MM.1S (cell line): Measurements from ENCODE around the gene NMRK2.

ENCODE experiments used
- DNase-seq: peaks from one replicate; pipeline ENCODE4 v3.0.0-alpha.2; 2015
- H2AFZ ChIP-seq: fragments of 300-600 bp; sonication (generic); 2 replicates; pipeline ENCODE4 v1.6.0; 2016; ENCODE audit warnings: antibody characterized with exemption, low read length
- H3F3A ChIP-seq: fragments of 300-600 bp; sonication (generic); 2 replicates; pipeline ENCODE4 v1.6.1; 2016; ENCODE audit warnings: mild to moderate bottlenecking, antibody characterized with exemption, low read length, moderate library complexity, mixed read lengths; ENCODE audit not compliant: insufficient read depth
- H3K27ac ChIP-seq: fragments of 300-600 bp; sonication (generic); 2 replicates; pipeline ENCODE4 v1.5.1; 2016; ENCODE audit warnings: mild to moderate bottlenecking, low read length
- H3K27me3 ChIP-seq: fragments of 300-600 bp; sonication (generic); replicated peaks from 2 replicates; pipeline ENCODE4 v1.6.0; 2016; ENCODE audit warnings: low read length; ENCODE audit not compliant: insufficient read depth
- H3K36me3 ChIP-seq: fragments of 300-600 bp; sonication (generic); replicated peaks from 2 replicates; pipeline ENCODE4 v1.6.1; 2016; ENCODE audit warnings: mild to moderate bottlenecking, low read length, mixed read lengths; ENCODE audit not compliant: insufficient read depth
- H3K4me1 ChIP-seq: fragments of 300-600 bp; sonication (generic); 2 replicates; pipeline ENCODE4 v1.6.1; 2016; ENCODE audit warnings: low read length, mixed read lengths
- H3K4me2 ChIP-seq: fragments of 300-600 bp; sonication (generic); 2 replicates; pipeline ENCODE4 v1.6.0; 2016; ENCODE audit warnings: low read depth, low read length
- H3K4me3 ChIP-seq: fragments of 300-600 bp; sonication (generic); 2 replicates; pipeline ENCODE4 v1.5.1; 2016; ENCODE audit warnings: low read length, mixed read lengths
- H3K79me2 ChIP-seq: fragments of 300-600 bp; sonication (generic); 2 replicates; pipeline ENCODE4 v1.6.1; 2016; ENCODE audit warnings: mixed run types, low read length, mixed read lengths
- H3K9ac ChIP-seq: fragments of 300-600 bp; sonication (generic); 2 replicates; pipeline ENCODE4 v1.6.1; 2016; ENCODE audit warnings: low read length, mixed read lengths
- H3K9me2 ChIP-seq: fragments of 300-600 bp; sonication (generic); replicated peaks from 2 replicates; pipeline ENCODE4 v1.6.1; 2016; ENCODE audit warnings: mild to moderate bottlenecking, low read length, mixed read lengths; ENCODE audit not compliant: insufficient read depth
- H3K9me3 ChIP-seq: fragments of 300-600 bp; sonication (generic); replicated peaks from 2 replicates; pipeline ENCODE4 v1.6.1; 2016; ENCODE audit warnings: mild to moderate bottlenecking, low read length, mixed read lengths; ENCODE audit not compliant: insufficient read depth
- H4K20me1 ChIP-seq: fragments of 300-600 bp; sonication (generic); 2 replicates; pipeline ENCODE4 v1.6.1; 2016; ENCODE audit warnings: mild to moderate bottlenecking, low read length, moderate library complexity, mixed read lengths; ENCODE audit not compliant: insufficient read depth
- CTCF ChIP-seq: fragments of 300-600 bp; sonication (generic); IDR thresholded peaks from 2 replicates; pipeline ENCODE4 v1.5.1; 2016; ENCODE audit warnings: antibody characterized with exemption, low read length, mixed read lengths
- EZH2 ChIP-seq: fragments of 300-600 bp; sonication (generic); optimal IDR thresholded peaks from 2 replicates; pipeline ENCODE3; 2017; ENCODE audit warnings: low read depth, mild to moderate bottlenecking, antibody characterized with exemption, low read length, mixed read lengths
- EZH2phosphoT487 ChIP-seq: fragments of 300-600 bp; sonication (generic); IDR thresholded peaks from 2 replicates; pipeline ENCODE4 v1.6.1; 2018; ENCODE audit warnings: antibody characterized with exemption, low read length

The NMRK2 gene

GRCh38 chr19:3959766-3960131 is 26.9 kb downstream of the NMRK2 start:
- Histone ChIP-seq H3K9me3 (no peaks in the 10 kb centered on the region), H3K27ac (no peak overlapping the region), H3K9ac (no peak overlapping the region), H3F3A (no peaks in the 10 kb centered on the region), H3K4me3 (no peak overlapping the region), H4K20me1 (no peaks in the 10 kb centered on the region; the same call in 1 of the 2 replicates), H3K27me3 (no peaks in the 10 kb centered on the region), H3K4me1 (no peaks in the 10 kb centered on the region), H3K36me3 (peaks cover 9% of the 10 kb centered on the region), H2AFZ (no peak overlapping the region), H3K79me2 (no peaks in the 10 kb centered on the region), H3K4me2 (no peak overlapping the region), H3K9me2 (no peaks in the 10 kb centered on the region)
- TF ChIP-seq EZH2 (no peak), EZH2phosphoT487 (no peak), CTCF (no peak)
- DNase-seq, result no peak

GRCh38 chr19:3961007-3961406 is 28.1 kb downstream of the NMRK2 start:
- no peaks in the 10 kb centered on the region for H3K27me3 ChIP-seq
- TF ChIP-seq EZH2, result no peak
- no peak for TF ChIP-seq CTCF
- no peak for TF ChIP-seq EZH2phosphoT487
- H3K79me2 ChIP-seq, result no peaks in the 10 kb centered on the region
- no peak overlapping the region for H3K4me3 ChIP-seq
- H2AFZ ChIP-seq, result no peak overlapping the region
- no peaks in the 10 kb centered on the region; the same call in 1 of the 2 replicates for H4K20me1 ChIP-seq
- H3K4me1 ChIP-seq, result no peaks in the 10 kb centered on the region
- H3F3A ChIP-seq, result no peaks in the 10 kb centered on the region
- no peak overlapping the region for H3K9ac ChIP-seq
- DNase-seq, result no peak
- no peak overlapping the region for H3K4me2 ChIP-seq
- H3K27ac ChIP-seq, result no peak overlapping the region
- no peaks in the 10 kb centered on the region for H3K9me3 ChIP-seq
- H3K36me3 ChIP-seq, result peaks cover 9% of the 10 kb centered on the region
- no peaks in the 10 kb centered on the region for H3K9me2 ChIP-seq

DNA sequence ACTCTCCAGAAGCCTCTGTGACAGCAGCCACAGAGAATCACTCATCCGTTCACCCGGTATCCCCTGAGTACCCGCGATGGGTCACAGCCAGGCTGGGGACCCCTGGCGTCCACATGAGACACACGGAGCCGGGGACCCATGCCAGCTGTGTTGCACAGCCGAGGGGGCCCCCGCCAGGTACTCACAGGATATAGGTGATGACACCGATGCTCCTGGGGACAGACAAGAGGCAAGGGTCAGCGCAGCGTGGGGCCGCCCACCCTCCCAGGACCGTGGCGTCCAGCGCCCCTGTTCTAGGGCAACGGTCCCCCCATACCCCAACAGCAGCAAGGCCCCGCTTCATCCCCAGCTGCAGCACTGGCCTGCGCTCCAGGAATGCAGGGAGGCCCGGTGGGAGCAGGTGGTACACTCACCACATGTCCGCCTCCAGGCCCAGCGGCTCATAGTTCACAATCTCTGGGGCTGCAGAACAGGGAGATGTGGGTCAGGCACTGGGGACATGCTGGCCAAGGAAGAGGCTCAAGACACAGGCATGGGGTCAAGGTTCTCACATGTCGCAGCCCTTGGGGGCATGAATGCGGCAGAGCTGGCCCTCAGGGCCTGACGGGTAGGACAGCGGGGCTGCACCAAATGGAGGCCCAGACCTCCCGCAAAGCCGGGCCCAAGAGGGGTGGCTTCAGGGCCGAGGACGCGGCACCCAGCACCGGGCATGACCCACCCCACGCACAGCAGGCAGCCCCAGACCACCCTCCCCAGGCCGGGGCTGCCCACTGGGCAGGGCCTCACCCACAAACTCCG is 30.8 kb downstream of the NMRK2 start:
- Histone ChIP-seq H3K36me3 (peaks cover 9% of the 10 kb centered on the region), H4K20me1 (no peaks in the 10 kb centered on the region), H3K27ac (no peak overlapping the region)

More for the DNA sequence above, 30.8 kb downstream of the NMRK2 start:
- TF ChIP-seq CTCF, result no peak
- TF ChIP-seq EZH2, result no peak
- no peak for TF ChIP-seq EZH2phosphoT487
- H3K9me3 ChIP-seq, result no peaks in the 10 kb centered on the region
- no peak overlapping the region for H3K9ac ChIP-seq
- H2AFZ ChIP-seq, result no peak overlapping the region
- H3K9me2 ChIP-seq, result no peaks in the 10 kb centered on the region
- H3K79me2 ChIP-seq, result peaks cover 23% of the 10 kb centered on the region
- DNase-seq, result no peak
- no peaks in the 10 kb centered on the region for H3K27me3 ChIP-seq
- no peak overlapping the region for H3K4me2 ChIP-seq
- no peak overlapping the region for H3K4me3 ChIP-seq
- H3F3A ChIP-seq, result no peaks in the 10 kb centered on the region
- no peaks in the 10 kb centered on the region for H3K4me1 ChIP-seq
